ENCODE data around the gene ALG12.

ALG12 gene

GRCh38 chr22:49893025-49893424 lies 25.2 kb downstream of the ALG12 start:
- Histone ChIP-seq H3K9ac (no peak overlapping the region), H3K79me2 (ENCODE audit: insufficient read depth, low read depth) (no peaks in the 10 kb centered on the region), H2AFZ (ENCODE audit: low read depth) (no peak overlapping the region), H3K4me1 (ENCODE audit: low read depth, poor library complexity, severe bottlenecking) (no peaks in the 10 kb centered on the region), H3K27ac (no peak overlapping the region), H4K20me1 (ENCODE audit: insufficient read depth) (no peaks in the 10 kb centered on the region), H3K4me2 (no peak overlapping the region), H3K36me3 (ENCODE audit: insufficient read depth) (no peaks in the 10 kb centered on the region), H3K4me3 (IDR thresholded peaks at IDR 0.05; ENCODE audit: insufficient read depth, low read depth, low read length) (no peak overlapping the region), H3K27me3 (ENCODE audit: insufficient read depth, low read depth) (no peaks in the 10 kb centered on the region)
- TF ChIP-seq, protein P1, sequence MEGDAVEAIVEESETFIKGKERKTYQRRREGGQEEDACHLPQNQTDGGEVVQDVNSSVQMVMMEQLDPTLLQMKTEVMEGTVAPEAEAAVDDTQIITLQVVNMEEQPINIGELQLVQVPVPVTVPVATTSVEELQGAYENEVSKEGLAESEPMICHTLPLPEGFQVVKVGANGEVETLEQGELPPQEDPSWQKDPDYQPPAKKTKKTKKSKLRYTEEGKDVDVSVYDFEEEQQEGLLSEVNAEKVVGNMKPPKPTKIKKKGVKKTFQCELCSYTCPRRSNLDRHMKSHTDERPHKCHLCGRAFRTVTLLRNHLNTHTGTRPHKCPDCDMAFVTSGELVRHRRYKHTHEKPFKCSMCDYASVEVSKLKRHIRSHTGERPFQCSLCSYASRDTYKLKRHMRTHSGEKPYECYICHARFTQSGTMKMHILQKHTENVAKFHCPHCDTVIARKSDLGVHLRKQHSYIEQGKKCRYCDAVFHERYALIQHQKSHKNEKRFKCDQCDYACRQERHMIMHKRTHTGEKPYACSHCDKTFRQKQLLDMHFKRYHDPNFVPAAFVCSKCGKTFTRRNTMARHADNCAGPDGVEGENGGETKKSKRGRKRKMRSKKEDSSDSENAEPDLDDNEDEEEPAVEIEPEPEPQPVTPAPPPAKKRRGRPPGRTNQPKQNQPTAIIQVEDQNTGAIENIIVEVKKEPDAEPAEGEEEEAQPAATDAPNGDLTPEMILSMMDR (conservative IDR thresholded peaks at IDR 0.05; ENCODE audit: low read depth, low read length), result no peak

DNA sequence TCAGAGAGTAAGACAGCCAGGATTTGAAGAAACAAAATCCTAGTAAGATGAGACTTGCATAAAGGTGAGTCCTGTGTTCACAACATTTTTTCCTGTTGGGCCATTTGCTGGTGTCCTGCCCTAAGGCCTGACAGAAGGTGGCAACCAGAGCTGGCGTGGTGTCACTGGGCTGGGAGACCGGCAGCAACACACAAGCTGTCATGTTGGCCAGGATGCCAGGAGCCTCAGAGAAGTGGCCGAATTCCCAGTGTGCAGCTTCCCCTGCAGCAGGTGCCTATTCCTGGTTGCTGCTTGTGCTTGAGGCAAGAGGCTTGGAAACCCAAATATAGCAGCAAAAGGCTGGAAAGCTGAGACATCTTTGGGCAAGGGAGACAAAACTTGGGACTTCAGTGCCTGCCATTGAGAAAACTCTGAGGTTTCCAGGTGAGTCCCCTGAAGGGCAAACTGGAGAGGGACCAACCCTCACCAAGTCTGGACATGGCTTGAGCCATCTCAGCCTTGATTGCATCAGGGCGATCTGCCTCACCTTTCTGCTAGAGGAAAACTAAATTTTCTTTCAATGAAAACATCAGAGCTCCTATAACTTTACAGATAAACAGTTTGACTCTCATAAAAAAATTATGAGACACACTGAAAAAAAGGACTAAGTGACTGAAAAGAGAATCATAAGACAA lies 25.9 kb downstream of the ALG12 start:
- H3K27ac ChIP-seq, result no peak overlapping the region
- no peak overlapping the region for H3K9ac ChIP-seq
- no peaks in the 10 kb centered on the region for H3K36me3 ChIP-seq (ENCODE audit: insufficient read depth)
- no peaks in the 10 kb centered on the region for H4K20me1 ChIP-seq (ENCODE audit: insufficient read depth)
- no peak overlapping the region for H3K4me2 ChIP-seq
- no peaks in the 10 kb centered on the region for H3K4me1 ChIP-seq (ENCODE audit: low read depth, poor library complexity, severe bottlenecking)
- H3K27me3 ChIP-seq (ENCODE audit: insufficient read depth, low read depth), result no peaks in the 10 kb centered on the region
- TF ChIP-seq, protein P1 (conservative IDR thresholded peaks at IDR 0.05; ENCODE audit: low read depth, low read length), result no peak
- no peak overlapping the region for H2AFZ ChIP-seq (ENCODE audit: low read depth)
- H3K79me2 ChIP-seq (ENCODE audit: insufficient read depth, low read depth), result no peaks in the 10 kb centered on the region; the same call in 1 of the 2 replicates
- no peak overlapping the region for H3K4me3 ChIP-seq (IDR thresholded peaks at IDR 0.05; ENCODE audit: insufficient read depth, low read depth, low read length)

DNA sequence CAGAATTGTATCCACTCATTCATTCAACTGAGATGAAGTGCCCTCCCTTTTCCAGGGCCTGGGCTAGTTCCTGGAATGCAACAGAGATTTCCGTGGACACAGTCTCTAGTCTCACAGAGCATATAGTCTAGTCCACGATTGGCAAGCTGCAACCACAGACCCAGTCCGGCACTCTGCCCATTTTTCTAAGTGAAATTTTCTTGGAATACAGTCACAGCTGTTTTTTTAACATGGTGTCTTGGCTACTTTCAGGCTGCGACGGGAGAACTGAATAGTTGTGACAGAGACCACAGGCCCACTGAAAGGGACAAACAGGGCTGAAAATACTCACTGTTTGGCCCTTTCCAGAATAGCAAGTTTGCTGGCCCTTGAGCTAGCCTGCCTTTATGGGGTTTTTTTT lies 29.2 kb downstream of the ALG12 start:
- no peak overlapping the region for H3K4me2 ChIP-seq
- no peaks in the 10 kb centered on the region for H4K20me1 ChIP-seq (ENCODE audit: insufficient read depth)
- H3K27me3 ChIP-seq (ENCODE audit: insufficient read depth, low read depth), result no peaks in the 10 kb centered on the region
- no peak overlapping the region for H3K27ac ChIP-seq
- no peak overlapping the region for H2AFZ ChIP-seq (ENCODE audit: low read depth)
- H3K36me3 ChIP-seq (ENCODE audit: insufficient read depth), result 0 out of 2 replicates have a peak, but pooled peaks cover 4% of the 10 kb centered on the region
- TF ChIP-seq, protein P1 (conservative IDR thresholded peaks at IDR 0.05; ENCODE audit: low read depth, low read length), result no peak
- no peak overlapping the region for H3K4me3 ChIP-seq (IDR thresholded peaks at IDR 0.05; ENCODE audit: insufficient read depth, low read depth, low read length)
- no peak overlapping the region for H3K9ac ChIP-seq
- no peaks in the 10 kb centered on the region for H3K4me1 ChIP-seq (ENCODE audit: low read depth, poor library complexity, severe bottlenecking)
- H3K79me2 ChIP-seq (ENCODE audit: insufficient read depth, low read depth), result peaks cover 5% of the 10 kb centered on the region; the same call in 1 of the 2 replicates

DNA sequence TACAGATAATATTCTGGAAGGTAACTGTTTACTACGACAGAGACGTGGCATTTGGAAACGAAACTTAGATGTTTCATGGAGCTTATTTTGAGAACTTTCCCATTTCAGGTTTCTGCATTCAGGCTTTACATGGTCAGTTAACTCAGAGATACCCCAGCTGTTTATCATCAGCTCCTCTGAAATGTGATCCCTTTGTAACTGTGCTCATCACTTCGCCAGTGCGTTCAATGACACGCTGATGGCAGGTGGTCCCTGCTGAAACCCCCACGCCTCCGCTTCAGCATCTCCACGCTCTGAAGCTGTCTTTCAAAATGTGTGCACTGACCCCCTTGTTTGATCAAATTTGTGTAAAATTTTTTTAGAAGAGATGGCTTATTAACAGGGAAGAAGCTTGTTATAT lies 30.5 kb downstream of the ALG12 start:
- H3K36me3 ChIP-seq (ENCODE audit: insufficient read depth), result 0 out of 2 replicates have a peak, but pooled peaks cover 4% of the 10 kb centered on the region
- no peak overlapping the region for H3K9ac ChIP-seq
- H3K27ac ChIP-seq, result no peak overlapping the region
- peaks cover 18% of the 10 kb centered on the region for H3K79me2 ChIP-seq (ENCODE audit: insufficient read depth, low read depth)
- TF ChIP-seq, protein P1 (conservative IDR thresholded peaks at IDR 0.05; ENCODE audit: low read depth, low read length), result no peak
- H3K27me3 ChIP-seq (ENCODE audit: insufficient read depth, low read depth), result no peaks in the 10 kb centered on the region
- no peaks in the 10 kb centered on the region for H4K20me1 ChIP-seq (ENCODE audit: insufficient read depth)
- no peak overlapping the region for H3K4me3 ChIP-seq (IDR thresholded peaks at IDR 0.05; ENCODE audit: insufficient read depth, low read depth, low read length)
- peaks cover 7% of the 10 kb centered on the region for H3K4me1 ChIP-seq (ENCODE audit: low read depth, poor library complexity, severe bottlenecking)
- no peak overlapping the region for H3K4me2 ChIP-seq
- H2AFZ ChIP-seq (ENCODE audit: low read depth), result no peak overlapping the region
